Caco-2 (cell line): ENCODE data around the gene RCL1. TPM values are rescaled to one million over a fixed set of nuclear protein-coding genes. Genes with fewer than 3 reads are reported as not detected.
A peak's percentile ranks its signal among the peaks of the same experiment; 100 is the strongest.

ENCODE experiments used
- BruUV-seq: library from RNA; stranded (reverse); fragments of 400-500 nt; replicated peaks from 2 replicates; lab custom pipeline; 2021; lab: Mats Ljungman, UMichigan
- CTCF ChIA-PET: fragments of 300-600 bp; sonication (Branson Sonifier 250); formaldehyde crosslinking; loops from one replicate; lab custom pipeline; 2022; ENCODE audit warnings: antibody characterized with exemption; lab: Charles Lee
- POLR2A ChIA-PET: fragments of 300-600 bp; sonication (Branson Sonifier 250); formaldehyde crosslinking; loops from one replicate; lab custom pipeline; 2022; ENCODE audit warnings: antibody characterized with exemption; lab: Charles Lee
- DNase-seq, 2 experiments: peaks; one replicate each; pipeline versions ENCODE4 v3.0.0 to v3.0.0-alpha.2; 2020 to 2022
- H3K27me3 ChIP-seq: replicated peaks from 2 replicates; pipeline ENCODE4 v1.6.0; 2011; ENCODE audit warnings: low read length; ENCODE audit not compliant: control insufficient read depth, insufficient read depth
- H3K36me3 ChIP-seq: 2 replicates; pipeline ENCODE4 v1.5.1; 2011; ENCODE audit warnings: low read length; ENCODE audit not compliant: control insufficient read depth, insufficient read depth
- H3K4me1 ChIP-seq: fragments of 250-450 bp; sonication (Bioruptor Pico); 2 replicates; pipeline ENCODE4 v1.5.1; 2020; ENCODE audit warnings: mild to moderate bottlenecking
- H3K4me3 ChIP-seq: 2 replicates; pipeline ENCODE4 v1.5.1; 2011; ENCODE audit warnings: low read depth, mild to moderate bottlenecking, control low read depth, low read length
- H3K9me3 ChIP-seq: fragments of 250-450 bp; sonication (Bioruptor Pico); 2 replicates; pipeline ENCODE4 v1.5.1; 2020; ENCODE audit warnings: mild to moderate bottlenecking, moderate library complexity
- H3K27ac Mint-ChIP-seq: one replicate; pipeline ENCODE4 v1.8.0; 2022; ENCODE audit warnings: mixed read lengths; ENCODE audit not compliant: unreplicated experiment
- H3K27me3 Mint-ChIP-seq: one replicate; pipeline ENCODE4 v1.8.0; 2022; ENCODE audit warnings: mixed read lengths; ENCODE audit not compliant: insufficient read depth, unreplicated experiment
- H3K36me3 Mint-ChIP-seq: one replicate; pipeline ENCODE4 v1.8.0; 2022; ENCODE audit warnings: mild to moderate bottlenecking, mixed read lengths; ENCODE audit not compliant: insufficient read depth, unreplicated experiment
- H3K4me1 Mint-ChIP-seq: one replicate; pipeline ENCODE4 v1.8.0; 2022; ENCODE audit warnings: low read depth, mixed read lengths; ENCODE audit not compliant: unreplicated experiment
- H3K4me3 Mint-ChIP-seq: one replicate; pipeline ENCODE4 v1.8.0; 2022; ENCODE audit warnings: mild to moderate bottlenecking, moderate library complexity, mixed read lengths; ENCODE audit not compliant: unreplicated experiment
- H3K9me3 Mint-ChIP-seq: one replicate; pipeline ENCODE4 v1.8.0; 2022; ENCODE audit warnings: mixed read lengths; ENCODE audit not compliant: unreplicated experiment
- intact Hi-C: fragments of 100-400 bp; cut with micrococcal nuclease; formaldehyde crosslinking; loops from one replicate; pipeline ENCODE4 v1.10.0; 2022; ENCODE audit not compliant: unreplicated experiment
- total RNA-seq: library from RNA; stranded (reverse); gene quantifications from 2 replicates; pipeline ENCODE4 v1.2.3, GENCODE V29; 2022
- TF ChIP-seq, protein P1 (sequence below), 2 experiments: fragments of 200-600 bp in 1 of 2; IDR thresholded peaks; 1 replicate in 1 of 2; 2 replicates in 1 of 2; pipeline versions ENCODE4 v1.5.1 to v1.8.0; 2011 to 2022; ENCODE audit warnings: antibody characterized with exemption in 1 of 2, control low read depth in 1 of 2, inconsistent platforms in 1 of 2, low read depth in 1 of 2, low read length in 1 of 2, mild to moderate bottlenecking in 1 of 2, moderate library complexity in 1 of 2; ENCODE audit not compliant: insufficient read depth in 1 of 2, severe bottlenecking in 1 of 2, unreplicated experiment in 1 of 2

The RCL1 gene
- total RNA-seq, 1 experiment from 2014 or later: 15.7 TPM

DNA sequence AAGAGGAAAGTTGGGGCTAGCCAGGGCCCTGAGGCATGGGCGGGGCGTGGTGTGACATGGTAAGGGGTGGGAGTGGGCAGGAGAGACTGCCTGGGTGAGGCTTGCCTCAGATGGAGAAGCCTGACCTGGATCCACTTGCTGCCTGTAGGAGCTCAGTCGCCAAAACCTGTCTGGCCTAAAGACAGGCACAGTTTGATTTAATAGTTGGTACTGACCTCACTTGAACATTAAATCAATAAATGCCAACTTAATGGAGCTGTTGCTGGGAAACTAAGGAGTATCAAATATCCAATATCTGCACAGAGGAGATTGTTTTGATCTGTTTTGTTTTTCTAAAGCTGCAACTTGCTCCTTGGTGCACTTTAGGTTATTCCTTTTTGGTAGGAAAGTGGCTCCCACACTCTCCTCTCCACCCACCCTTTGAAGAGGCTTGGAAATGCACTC, 86.4 kb downstream of the RCL1 start:
- POLR2A ChIA-PET: no interaction called here
- Mint-ChIP-seq H3K4me3 (no peak overlapping the region), H3K27me3 (no peaks in the 10 kb centered on the region), H3K4me1 (no peaks in the 10 kb centered on the region), H3K36me3 (no peaks in the 10 kb centered on the region), H3K9me3 (no peaks in the 10 kb centered on the region), H3K27ac (no peak overlapping the region)
- intact Hi-C loops: no loop called here
- Histone ChIP-seq H3K27me3 (no peaks in the 10 kb centered on the region), H3K4me1 (no peaks in the 10 kb centered on the region), H3K9me3 (no peaks in the 10 kb centered on the region), H3K4me3 (no peak overlapping the region), H3K36me3 (no peaks in the 10 kb centered on the region)
- TF ChIP-seq, protein P1, sequence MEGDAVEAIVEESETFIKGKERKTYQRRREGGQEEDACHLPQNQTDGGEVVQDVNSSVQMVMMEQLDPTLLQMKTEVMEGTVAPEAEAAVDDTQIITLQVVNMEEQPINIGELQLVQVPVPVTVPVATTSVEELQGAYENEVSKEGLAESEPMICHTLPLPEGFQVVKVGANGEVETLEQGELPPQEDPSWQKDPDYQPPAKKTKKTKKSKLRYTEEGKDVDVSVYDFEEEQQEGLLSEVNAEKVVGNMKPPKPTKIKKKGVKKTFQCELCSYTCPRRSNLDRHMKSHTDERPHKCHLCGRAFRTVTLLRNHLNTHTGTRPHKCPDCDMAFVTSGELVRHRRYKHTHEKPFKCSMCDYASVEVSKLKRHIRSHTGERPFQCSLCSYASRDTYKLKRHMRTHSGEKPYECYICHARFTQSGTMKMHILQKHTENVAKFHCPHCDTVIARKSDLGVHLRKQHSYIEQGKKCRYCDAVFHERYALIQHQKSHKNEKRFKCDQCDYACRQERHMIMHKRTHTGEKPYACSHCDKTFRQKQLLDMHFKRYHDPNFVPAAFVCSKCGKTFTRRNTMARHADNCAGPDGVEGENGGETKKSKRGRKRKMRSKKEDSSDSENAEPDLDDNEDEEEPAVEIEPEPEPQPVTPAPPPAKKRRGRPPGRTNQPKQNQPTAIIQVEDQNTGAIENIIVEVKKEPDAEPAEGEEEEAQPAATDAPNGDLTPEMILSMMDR (IDR thresholded peaks at IDR 0.05; ENCODE audit: insufficient read depth in 1 of 2, low read depth in 1 of 2, low read length in 1 of 2, severe bottlenecking in 1 of 2, unreplicated experiment in 1 of 2): no peak
- CTCF ChIA-PET: no interaction called here
- BruUV-seq: no TSS peak
- DNase-seq: no peak

DNA sequence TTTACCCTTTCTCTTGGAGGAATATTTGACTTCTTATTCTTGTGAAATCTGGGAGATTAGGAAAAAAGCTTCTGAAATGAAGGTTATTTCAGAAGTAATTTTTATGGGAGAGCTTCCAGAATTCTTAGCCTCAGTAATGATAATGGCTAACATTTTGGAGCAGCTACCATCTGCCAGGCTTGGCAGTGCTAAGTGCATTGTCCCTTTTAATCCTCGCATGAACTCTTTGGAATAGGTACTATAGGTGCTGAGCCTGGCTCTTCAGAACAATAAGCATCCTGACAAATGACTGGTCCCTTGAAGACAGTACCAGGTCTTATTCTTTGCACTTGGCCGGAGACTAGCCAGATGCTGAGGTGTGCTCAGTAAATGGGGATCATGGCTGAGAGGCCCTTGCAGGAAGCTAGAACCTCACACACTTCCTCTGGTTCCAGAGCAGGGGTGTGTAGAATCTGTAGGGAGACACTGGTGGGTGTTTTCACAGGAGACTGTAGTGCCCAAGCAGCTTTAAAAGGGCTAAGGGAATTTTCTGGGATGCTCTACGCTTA, 90.7 kb downstream of the RCL1 start:
- CTCF ChIA-PET: no interaction called here

DNA sequence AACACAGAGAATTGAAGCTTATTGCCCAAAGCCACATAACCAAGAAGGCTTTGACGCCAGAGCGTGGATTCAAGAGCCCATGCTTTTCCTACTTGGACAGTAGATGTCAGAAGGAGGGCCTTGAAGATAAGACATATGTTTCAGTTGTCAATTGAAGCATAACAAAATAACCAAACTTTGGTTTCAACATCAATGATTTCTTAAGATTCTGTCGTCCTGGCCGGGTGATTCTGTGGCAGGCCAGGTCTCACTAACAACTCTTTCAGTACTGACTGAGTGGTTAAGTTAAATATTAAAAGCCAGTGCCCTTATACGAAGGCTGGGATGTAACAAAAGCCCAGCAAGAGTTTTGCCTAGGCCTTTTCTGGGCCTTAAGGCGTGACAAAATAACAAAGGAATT, 94.0 kb downstream of the RCL1 start:
- TF ChIP-seq, protein P1 (IDR thresholded peaks at IDR 0.05; ENCODE audit: insufficient read depth in 1 of 2, low read depth in 1 of 2, low read length in 1 of 2, severe bottlenecking in 1 of 2, unreplicated experiment in 1 of 2): no peak
- Histone ChIP-seq H3K4me3 (no peak overlapping the region), H3K4me1 (no peaks in the 10 kb centered on the region), H3K9me3 (no peaks in the 10 kb centered on the region), H3K36me3 (no peaks in the 10 kb centered on the region), H3K27me3 (no peaks in the 10 kb centered on the region)
- Mint-ChIP-seq H3K9me3 (no peaks in the 10 kb centered on the region), H3K36me3 (no peaks in the 10 kb centered on the region), H3K4me1 (no peaks in the 10 kb centered on the region), H3K4me3 (no peak overlapping the region), H3K27me3 (no peaks in the 10 kb centered on the region), H3K27ac (no peak overlapping the region)
- BruUV-seq: no TSS peak
- ChIA-PET POLR2A (no interaction called here), CTCF (no interaction called here)
- peak in 1 of 2 experiments; percentile 10 for DNase-seq
- intact Hi-C loops: no loop called here

More for the DNA sequence above, 90.7 kb downstream of the RCL1 start:
- Mint-ChIP-seq H3K27me3 (no peaks in the 10 kb centered on the region), H3K9me3 (no peaks in the 10 kb centered on the region), H3K36me3 (no peaks in the 10 kb centered on the region), H3K4me3 (no peak overlapping the region), H3K27ac (no peak overlapping the region), H3K4me1 (no peaks in the 10 kb centered on the region)
- no peaks in the 10 kb centered on the region for H3K36me3 ChIP-seq
- no TSS peak for BruUV-seq
- DNase-seq: no peak
- no peaks in the 10 kb centered on the region for H3K9me3 ChIP-seq
- no peaks in the 10 kb centered on the region for H3K4me1 ChIP-seq
- intact Hi-C loops: loop anchor here (5.0 kb wide), 1 partner anchor 36 kb away; no protein-coding TSS in a partner anchor
- no peak overlapping the region for H3K4me3 ChIP-seq
- H3K27me3 ChIP-seq: no peaks in the 10 kb centered on the region
- TF ChIP-seq, protein P1 (IDR thresholded peaks at IDR 0.05; ENCODE audit: insufficient read depth in 1 of 2, low read depth in 1 of 2, low read length in 1 of 2, severe bottlenecking in 1 of 2, unreplicated experiment in 1 of 2): no peak
- POLR2A ChIA-PET: no interaction called here
